SJSA1 (cell line): ENCODE results near the gene ZIC4. TPM values are rescaled to one million over a fixed set of nuclear protein-coding genes. Genes with fewer than 3 reads are reported as not detected.
A peak's percentile ranks its signal among the peaks of the same experiment; 100 is the strongest.

Source experiments
- DNase-seq, 2 experiments: peaks; one replicate each; pipeline ENCODE4 v3.0.0-alpha.2; 2015 to 2020; ENCODE audit warnings: low spot score in 2 of 2, low read depth in 1 of 2
- H3K27ac ChIP-seq: fragments of 250-450 bp; sonication (Bioruptor Pico); 2 replicates; pipeline ENCODE4 v1.5.1; 2020; ENCODE audit warnings: mild to moderate bottlenecking, moderate library complexity
- H3K27me3 ChIP-seq: fragments of 250-450 bp; sonication (Bioruptor Pico); replicated peaks from 2 replicates; pipeline ENCODE4 v1.5.1; 2020; ENCODE audit warnings: mild to moderate bottlenecking, moderate library complexity
- H3K36me3 ChIP-seq: fragments of 250-450 bp; sonication (Bioruptor Pico); 2 replicates; pipeline ENCODE4 v1.5.1; 2020; ENCODE audit warnings: mild to moderate bottlenecking
- H3K4me1 ChIP-seq: fragments of 250-450 bp; sonication (Bioruptor Pico); replicated peaks from 2 replicates; pipeline ENCODE4 v1.6.1; 2021; ENCODE audit warnings: mild to moderate bottlenecking
- H3K4me3 ChIP-seq: fragments of 250-450 bp; sonication (Bioruptor Pico); 2 replicates; pipeline ENCODE4 v1.5.1; 2020; ENCODE audit warnings: mild to moderate bottlenecking
- H3K9me3 ChIP-seq: fragments of 250-450 bp; sonication (Bioruptor Pico); replicated peaks from 2 replicates; pipeline ENCODE4 v1.5.1; 2020; ENCODE audit warnings: mild to moderate bottlenecking
- total RNA-seq: library from RNA; depleted of rRNA; stranded (reverse); fragments of >200 nt; shearing (Covaris generic); gene quantifications from 2 replicates; pipeline ENCODE4 v1.2.3, GENCODE V29; 2014; rRNA removed

ZIC4 gene
- total RNA-seq, result 1.5 TPM in 1 of 2 replicates, not detected in the other

GRCh38 chr3:147406028-147406931 is at the start of gene ZIC4:
Gene ZIC4 (minus strand): TSS chr3:147406543. CDS start chr3:147402797, 3,746 bp downstream.
- peak in 1 of 2 experiments; percentile 17 for DNase-seq
- H3K4me3 ChIP-seq, result no peak within 1 kb of the TSS
- peaks cover 4% of the 10 kb centered on the region; the same call in 1 of the 2 replicates for H3K4me1 ChIP-seq
- H3K27me3 ChIP-seq, result no peaks in the 10 kb centered on the region
- H3K36me3 ChIP-seq, result no peaks in the 10 kb centered on the region
- H3K9me3 ChIP-seq, result no peaks in the 10 kb centered on the region
- H3K27ac ChIP-seq, result no peak within 1 kb of the TSS

GRCh38 chr3:147449669-147450068 is 43.3 kb upstream of the ZIC4 start:
- no peak for DNase-seq
- Histone ChIP-seq H3K27ac (no peak overlapping the region), H3K4me3 (no peak overlapping the region)

GRCh38 chr3:147447224-147447623 is 40.9 kb upstream of the ZIC4 start:
- Histone ChIP-seq H3K27me3 (no peaks in the 10 kb centered on the region), H3K4me1 (no peaks in the 10 kb centered on the region), H3K9me3 (no peaks in the 10 kb centered on the region), H3K4me3 (no peak overlapping the region), H3K36me3 (no peaks in the 10 kb centered on the region), H3K27ac (no peak overlapping the region)
- DNase-seq, result no peak

More at GRCh38 chr3:147449669-147450068, 43.3 kb upstream of the ZIC4 start:
- Histone ChIP-seq H3K27me3 (no peaks in the 10 kb centered on the region), H3K9me3 (no peaks in the 10 kb centered on the region), H3K36me3 (no peaks in the 10 kb centered on the region), H3K4me1 (no peaks in the 10 kb centered on the region)

GRCh38 chr3:147431751-147432150 is 25.4 kb upstream of the ZIC4 start:
- H3K4me1 ChIP-seq, result no peaks in the 10 kb centered on the region
- H3K27me3 ChIP-seq, result no peaks in the 10 kb centered on the region
- no peak overlapping the region for H3K27ac ChIP-seq
- DNase-seq, result no peak
- H3K36me3 ChIP-seq, result no peaks in the 10 kb centered on the region
- no peaks in the 10 kb centered on the region for H3K9me3 ChIP-seq
- no peak overlapping the region for H3K4me3 ChIP-seq

- H3K27me3 ChIP-seq, result peaks cover 7% of the 10 kb centered on the region; the same call in 1 of the 2 replicates
- H3K4me1 ChIP-seq, result no peaks in the 10 kb centered on the region
- no peak overlapping the region for H3K27ac ChIP-seq
- no peaks in the 10 kb centered on the region for H3K9me3 ChIP-seq
- DNase-seq, result no peak
- no peak overlapping the region for H3K4me3 ChIP-seq
- no peaks in the 10 kb centered on the region for H3K36me3 ChIP-seq
Measured at GRCh38 chr3:147428754-147429153, 22.4 kb upstream of the ZIC4 start.

- peaks cover 7% of the 10 kb centered on the region; the same call in 1 of the 2 replicates for H3K27me3 ChIP-seq
- no peak overlapping the region for H3K27ac ChIP-seq
- H3K4me3 ChIP-seq, result no peak overlapping the region
- H3K4me1 ChIP-seq, result no peaks in the 10 kb centered on the region
- H3K36me3 ChIP-seq, result no peaks in the 10 kb centered on the region
- DNase-seq, result no peak
- no peaks in the 10 kb centered on the region for H3K9me3 ChIP-seq
Measured at GRCh38 chr3:147428326-147428725, 22.0 kb upstream of the ZIC4 start.

- peaks cover 7% of the 10 kb centered on the region; the same call in 1 of the 2 replicates for H3K27me3 ChIP-seq
- H3K27ac ChIP-seq, result no peak overlapping the region
- no peak for DNase-seq
- H3K4me1 ChIP-seq, result no peaks in the 10 kb centered on the region
- H3K36me3 ChIP-seq, result no peaks in the 10 kb centered on the region
- no peaks in the 10 kb centered on the region for H3K9me3 ChIP-seq
- no peak overlapping the region for H3K4me3 ChIP-seq
Measured at GRCh38 chr3:147427746-147428145, 21.4 kb upstream of the ZIC4 start.

- H3K27ac ChIP-seq, result no peak overlapping the region
- peaks cover 7% of the 10 kb centered on the region; the same call in 1 of the 2 replicates for H3K27me3 ChIP-seq
- no peaks in the 10 kb centered on the region for H3K9me3 ChIP-seq
Measured at GRCh38 chr3:147426931-147427330, 20.6 kb upstream of the ZIC4 start.

GRCh38 chr3:147425388-147425850 is 19.1 kb upstream of the ZIC4 start:
- no peaks in the 10 kb centered on the region for H3K36me3 ChIP-seq
- H3K27me3 ChIP-seq, result peaks cover 7% of the 10 kb centered on the region; the same call in 1 of the 2 replicates
- H3K9me3 ChIP-seq, result no peaks in the 10 kb centered on the region
- H3K4me3 ChIP-seq, result no peak overlapping the region
- H3K27ac ChIP-seq, result no peak overlapping the region
- H3K4me1 ChIP-seq, result no peaks in the 10 kb centered on the region
- DNase-seq, result no peak

More at GRCh38 chr3:147426931-147427330, 20.6 kb upstream of the ZIC4 start:
- no peaks in the 10 kb centered on the region for H3K4me1 ChIP-seq
- DNase-seq, result no peak
- no peak overlapping the region for H3K4me3 ChIP-seq
- H3K36me3 ChIP-seq, result no peaks in the 10 kb centered on the region

- H3K4me1 ChIP-seq, result no peaks in the 10 kb centered on the region
- H3K9me3 ChIP-seq, result no peaks in the 10 kb centered on the region
- H3K27ac ChIP-seq, result no peak overlapping the region
- no peaks in the 10 kb centered on the region for H3K36me3 ChIP-seq
- DNase-seq, result no peak
- H3K4me3 ChIP-seq, result no peak overlapping the region
- peaks cover 7% of the 10 kb centered on the region; the same call in 1 of the 2 replicates for H3K27me3 ChIP-seq
Measured at GRCh38 chr3:147424581-147425387, 18.4 kb upstream of the ZIC4 start.

- Histone ChIP-seq H3K9me3 (no peaks in the 10 kb centered on the region), H3K27ac (no peak overlapping the region), H3K4me1 (no peaks in the 10 kb centered on the region), H3K27me3 (peaks cover 7% of the 10 kb centered on the region; the same call in 1 of the 2 replicates), H3K36me3 (no peaks in the 10 kb centered on the region), H3K4me3 (no peak overlapping the region)
- DNase-seq, result no peak
Measured at GRCh38 chr3:147423798-147424580, 17.6 kb upstream of the ZIC4 start.

- H3K4me1 ChIP-seq, result no peaks in the 10 kb centered on the region
- no peak overlapping the region for H3K27ac ChIP-seq
- H3K36me3 ChIP-seq, result no peaks in the 10 kb centered on the region
- H3K27me3 ChIP-seq, result peaks cover 7% of the 10 kb centered on the region; the same call in 1 of the 2 replicates
- H3K9me3 ChIP-seq, result no peaks in the 10 kb centered on the region
- no peak for DNase-seq
- H3K4me3 ChIP-seq, result no peak overlapping the region
Measured at GRCh38 chr3:147423537-147423797, 17.1 kb upstream of the ZIC4 start.
